Stimulated activated CD4-positive, alpha-beta T cell treated with anti-CD3 and anti-CD28 coated beads, Interleukin-12 subunit alpha, Interleukin-12 subunit beta, amount 100 ng/mL, for 48 hours (primary cell): ENCODE measurements around the gene CBLB.

ENCODE experiments used
- DNase-seq, 3 donors: peaks; one replicate each; pipeline ENCODE4 v3.0.0-alpha.2; 2020; ENCODE audit warnings: low read depth in 2 of 3, low spot score in 1 of 3

Gene CBLB

GRCh38 chr3:105791131-105791530, 77.7 kb downstream of the CBLB start:
- no peak for DNase-seq

DNA sequence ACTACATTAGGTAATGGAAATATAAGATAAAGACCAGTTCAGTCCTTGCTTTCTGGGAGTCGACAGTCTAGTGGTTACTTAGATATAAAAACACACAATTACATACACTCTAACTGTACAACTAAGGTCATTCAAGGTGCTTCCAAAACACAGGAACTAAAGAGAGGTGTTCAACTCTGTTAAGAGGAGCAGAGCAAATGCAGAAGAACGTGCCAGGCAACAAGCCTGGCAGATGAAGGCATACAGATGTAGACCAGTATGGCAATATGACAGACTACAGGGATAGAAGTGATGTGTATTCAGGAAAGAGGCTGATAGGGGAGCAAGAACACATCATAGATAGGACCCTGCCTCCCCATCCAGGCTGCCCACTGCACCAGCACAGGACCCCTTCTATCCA, 78.3 kb downstream of the CBLB start:
- no peak for DNase-seq

GRCh38 chr3:105788593-105788992, 80.2 kb downstream of the CBLB start:
- DNase-seq, result no peak

DNA sequence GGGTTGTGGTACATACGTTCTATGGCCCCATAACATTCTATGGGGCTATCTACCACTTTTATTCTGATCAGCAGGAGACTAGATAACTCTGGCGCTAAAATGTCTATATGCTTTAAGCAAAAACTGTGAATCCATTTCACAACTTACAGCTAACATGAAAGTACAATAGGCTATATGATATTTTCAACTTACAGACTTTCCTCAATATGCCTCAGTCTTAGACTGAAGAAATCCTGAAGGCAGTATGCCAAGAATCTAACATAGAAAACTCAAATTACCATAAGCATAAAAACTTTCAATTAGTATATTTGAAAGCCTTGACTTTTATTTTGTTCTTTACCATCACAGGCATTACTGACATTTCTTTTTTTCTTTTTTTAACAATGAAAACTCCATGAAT, 81.4 kb downstream of the CBLB start:
- no peak for DNase-seq

DNA sequence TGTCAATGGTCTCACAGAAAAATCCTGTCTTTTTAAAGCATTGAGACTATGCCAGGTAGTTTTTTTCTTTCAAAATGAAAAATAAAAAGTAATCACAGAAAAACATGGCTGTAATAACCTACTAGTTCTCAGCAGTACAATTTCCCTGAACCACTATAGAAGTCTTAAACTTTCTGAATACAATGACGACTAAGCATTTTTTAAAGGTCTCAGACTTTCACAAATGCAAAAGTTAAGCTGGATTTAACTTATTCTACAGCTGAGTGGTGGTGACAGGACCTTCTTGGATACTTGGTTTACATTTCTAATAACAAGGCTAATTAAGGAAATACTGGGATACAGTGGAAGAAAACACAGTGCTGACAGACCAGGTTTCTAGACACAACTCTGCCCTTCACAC, 81.8 kb downstream of the CBLB start:
- DNase-seq, result no peak

GRCh38 chr3:105786241-105786640, 82.6 kb downstream of the CBLB start:
- no peak for DNase-seq

- DNase-seq, result no peak
These were observed 83.0 kb downstream of the CBLB start for GRCh38 chr3:105785803-105786202.

GRCh38 chr3:105783631-105784030, 85.2 kb downstream of the CBLB start:
- DNase-seq, result no peak

- no peak for DNase-seq
These were observed 86.9 kb downstream of the CBLB start for GRCh38 chr3:105781871-105782270.

- DNase-seq, result no peak
These were observed 88.7 kb downstream of the CBLB start for GRCh38 chr3:105780107-105780506.

DNA sequence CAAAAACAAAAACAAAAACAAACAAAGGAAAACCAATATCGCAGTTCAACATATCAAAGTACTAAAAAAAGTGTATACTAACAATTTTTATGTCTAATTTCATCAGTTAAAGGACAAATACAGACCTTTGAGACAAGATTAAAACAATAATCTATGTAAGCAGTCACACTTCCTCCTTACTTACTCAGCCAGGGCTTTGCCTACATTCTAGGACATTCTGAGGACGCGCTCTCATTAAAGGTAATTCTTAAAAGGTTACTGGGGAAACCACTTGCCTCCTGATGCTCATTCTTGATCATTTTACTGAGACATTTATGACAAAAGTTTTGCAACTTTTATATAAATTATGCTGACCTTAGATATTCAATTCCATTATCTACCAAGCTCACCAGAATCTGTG, 93.4 kb downstream of the CBLB start:
- DNase-seq, result no peak

DNA sequence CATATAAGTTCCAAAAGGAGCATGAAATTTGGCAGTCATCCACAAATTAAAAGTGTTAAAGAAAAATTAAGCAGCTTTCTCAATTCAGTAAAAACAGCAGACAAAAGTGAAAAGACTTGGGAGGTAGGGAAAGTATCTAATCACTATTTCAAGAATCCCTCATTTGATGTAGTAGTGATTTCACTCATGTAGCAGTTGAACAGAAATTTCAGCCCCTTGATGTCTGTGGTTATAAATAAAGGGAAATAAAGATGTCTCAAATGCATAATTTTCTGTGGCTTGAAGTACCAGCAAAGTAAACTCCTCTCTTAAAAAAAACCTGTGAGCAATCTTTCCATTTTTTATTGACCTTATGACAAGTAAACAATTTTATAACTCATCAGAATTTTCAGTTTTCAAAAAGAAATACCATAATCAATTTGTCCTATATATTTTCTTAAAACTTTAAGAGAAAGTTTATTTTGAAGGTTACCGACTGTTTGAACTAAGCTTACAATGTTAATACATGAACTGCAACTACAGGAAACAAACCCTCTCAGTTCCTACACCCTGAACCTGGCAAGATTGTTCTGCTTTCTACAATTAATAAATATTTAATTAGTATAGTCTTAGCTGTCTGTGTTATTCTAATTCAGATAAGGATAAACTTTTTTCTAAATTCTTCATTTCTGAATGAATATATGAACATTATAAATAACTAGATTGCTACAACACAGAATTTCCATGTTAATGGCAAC, 94.2 kb downstream of the CBLB start:
- DNase-seq, result no peak

- no peak for DNase-seq
These were observed 95.5 kb downstream of the CBLB start for GRCh38 chr3:105773291-105773690.

GRCh38 chr3:105772635-105773034, 96.2 kb downstream of the CBLB start:
- DNase-seq, result no peak

DNA sequence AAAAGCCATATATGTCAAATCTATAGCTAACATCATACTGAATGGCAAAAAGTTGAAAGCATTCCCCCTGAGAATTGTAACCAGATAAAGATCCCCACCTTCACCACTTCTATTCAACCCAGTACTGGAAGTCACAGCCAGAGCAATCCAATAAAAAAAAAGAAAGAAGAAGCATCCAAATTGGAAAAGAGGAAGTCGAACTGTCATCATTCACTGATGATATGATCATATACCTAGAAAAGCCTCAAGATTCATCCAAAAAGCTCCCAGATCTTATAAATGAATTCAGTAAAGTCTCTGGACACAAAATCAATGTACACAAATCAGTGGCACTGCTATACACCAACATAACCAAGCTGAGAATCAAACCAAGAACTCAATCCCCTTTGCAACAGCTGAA, 97.4 kb downstream of the CBLB start:
- DNase-seq, result no peak

GRCh38 chr3:105770410-105770809, 98.4 kb downstream of the CBLB start:
- DNase-seq, result no peak

GRCh38 chr3:105767776-105768175, 101.0 kb downstream of the CBLB start:
- DNase-seq, result no peak

- no peak for DNase-seq
These were observed 101.6 kb downstream of the CBLB start for GRCh38 chr3:105767216-105767615.

- no peak for DNase-seq
These were observed 103.5 kb downstream of the CBLB start for GRCh38 chr3:105765308-105765639.

DNA sequence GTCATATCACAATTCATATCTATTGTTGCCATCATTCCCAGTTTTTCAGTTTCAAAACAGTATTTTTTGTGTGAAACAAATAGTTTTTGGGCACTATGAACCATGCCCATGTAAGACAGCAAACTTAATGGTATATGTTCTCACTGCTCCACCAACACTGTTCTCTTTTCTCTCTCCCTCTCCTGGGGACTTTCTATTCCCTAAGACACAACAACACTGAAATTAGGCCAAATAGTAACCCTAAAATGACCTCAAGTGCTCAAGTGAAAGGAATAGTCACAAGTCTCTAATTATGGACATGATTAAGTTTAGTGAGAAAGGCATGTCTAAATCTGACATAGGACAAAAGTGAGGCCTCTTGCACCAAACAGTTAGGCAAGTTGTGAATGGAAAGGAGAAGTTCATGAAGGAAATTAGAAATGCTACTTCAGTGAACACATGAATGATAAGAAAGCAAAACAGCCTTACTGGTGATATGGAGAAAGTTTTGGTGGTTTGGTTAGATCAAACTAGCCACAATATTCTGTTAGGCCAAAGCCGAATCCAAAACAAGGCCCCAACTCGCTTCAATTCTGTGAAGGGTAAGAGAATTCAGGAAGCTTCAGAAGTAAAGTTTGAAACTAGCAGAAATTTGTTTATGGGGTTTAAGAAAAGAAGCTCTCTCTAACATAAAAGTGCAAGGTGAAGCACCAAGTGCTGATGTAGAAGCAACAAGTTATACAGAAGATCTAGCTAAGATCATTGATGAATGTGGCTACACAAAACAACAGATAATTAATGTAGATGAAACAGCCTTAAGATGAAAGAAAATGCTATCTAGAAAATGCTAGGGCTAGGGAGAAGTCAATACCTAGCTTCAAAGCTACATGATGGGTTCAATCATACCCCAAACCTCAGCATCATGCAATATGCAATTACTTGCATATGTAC, 104.2 kb downstream of the CBLB start:
- DNase-seq, result no peak

- no peak for DNase-seq
These were observed 105.2 kb downstream of the CBLB start for GRCh38 chr3:105763659-105764036.
